Endothelial cell of umbilical vein (primary cell): ENCODE measurements around the gene CEP85L.

Experiments used
- CTCF ChIP-seq, 2 donors: IDR thresholded peaks; 1 replicate in 1 of 2; 2 replicates in 1 of 2; pipeline ENCODE4 v1.5.1; 2011; ENCODE audit warnings: low read length in 2 of 2, mild to moderate bottlenecking in 2 of 2, moderate library complexity in 2 of 2, control low read depth in 1 of 2, inconsistent platforms in 1 of 2, low read depth in 1 of 2; ENCODE audit not compliant: insufficient read depth in 1 of 2; ENCODE audit errors: extremely low read depth in 1 of 2
- EZH2 ChIP-seq: IDR thresholded peaks from 2 replicates; pipeline ENCODE4 v1.6.1; 2012; ENCODE audit warnings: borderline replicate concordance, low read depth, mild to moderate bottlenecking, moderate library complexity, low read length, inconsistent platforms; ENCODE audit not compliant: severe bottlenecking
- POLR2A ChIP-seq: IDR thresholded peaks from 2 replicates; pipeline ENCODE4 v1.6.1; 2012; ENCODE audit warnings: low read depth, mild to moderate bottlenecking, control low read depth, low read length
- POLR2AphosphoS5 ChIP-seq: IDR thresholded peaks from 2 replicates; pipeline ENCODE4 v1.6.1; 2012; ENCODE audit warnings: low read depth, mild to moderate bottlenecking, control low read depth, low read length, moderate library complexity; ENCODE audit not compliant: insufficient read depth

- TF ChIP-seq CTCF (IDR thresholded peaks at IDR 0.05; ENCODE audit: extremely low read depth in 1 of 2, insufficient read depth in 1 of 2, low read depth in 1 of 2, low read length in 2 of 2) = no peak
- TF ChIP-seq POLR2A = no peak
- TF ChIP-seq POLR2AphosphoS5 = no peak
- no peak for TF ChIP-seq EZH2
Observed at GRCh38 chr6:118507636-118508035, 143.8 kb downstream of the CEP85L start.
